Liver (tissue), 9 donors: ENCODE data around the gene CYP4Z1. TPM values are rescaled to one million over a fixed set of nuclear protein-coding genes. Genes with fewer than 3 reads are reported as not detected.
A peak's percentile ranks its signal among the peaks of the same experiment; 100 is the strongest.

Experiments used
- DNase-seq: peaks from one replicate; pipeline ENCODE4 v3.0.0-alpha.2; 2017; ENCODE audit warnings: low spot score
- H3K27ac ChIP-seq, 2 donors: one replicate each; pipeline ENCODE4 v1.7.0; 2013; ENCODE audit warnings: inconsistent platforms in 2 of 2, low read length in 2 of 2, control low read depth in 1 of 2, low read depth in 1 of 2, mild to moderate bottlenecking in 1 of 2
- H3K27me3 ChIP-seq, 4 donors: one replicate each; pipeline versions ENCODE4 v1.6.1 to v1.7.0; 2013; ENCODE audit warnings: low read length in 3 of 4, inconsistent platforms in 1 of 4, mild to moderate bottlenecking in 1 of 4, moderate library complexity in 1 of 4; ENCODE audit not compliant: control insufficient read depth in 4 of 4, insufficient read depth in 4 of 4
- H3K36me3 ChIP-seq, 4 donors: one replicate each; pipeline versions ENCODE4 v1.6.1 to v1.7.0; 2013; ENCODE audit warnings: low read length in 3 of 4, mild to moderate bottlenecking in 3 of 4, low read depth in 1 of 4, moderate library complexity in 1 of 4; ENCODE audit not compliant: control insufficient read depth in 4 of 4, insufficient read depth in 3 of 4
- H3K4me1 ChIP-seq, 4 donors: one replicate each; pipeline versions ENCODE4 v1.6.1 to v1.7.0; 2013; ENCODE audit warnings: low read length in 3 of 4, mild to moderate bottlenecking in 3 of 4, moderate library complexity in 1 of 4; ENCODE audit not compliant: control insufficient read depth in 4 of 4, insufficient read depth in 4 of 4
- H3K4me3 ChIP-seq, 3 donors: one replicate each; pipeline versions ENCODE4 v1.6.1 to v1.7.0; 2013; ENCODE audit warnings: low read length in 3 of 3, control low read depth in 1 of 3, low read depth in 1 of 3, mild to moderate bottlenecking in 1 of 3
- H3K9ac ChIP-seq, 2 donors: one replicate each; pipeline ENCODE4 v1.7.0; 2013; ENCODE audit warnings: low read length in 2 of 2, mild to moderate bottlenecking in 2 of 2, moderate library complexity in 2 of 2, control low read depth in 1 of 2, low read depth in 1 of 2
- H3K9me3 ChIP-seq, 4 donors: one replicate each; pipeline versions ENCODE4 v1.6.1 to v1.7.0; 2013; ENCODE audit warnings: low read length in 3 of 4; ENCODE audit not compliant: control insufficient read depth in 4 of 4
- ATF3 ChIP-seq: IDR thresholded peaks from 2 replicates; pipeline ENCODE4 v1.6.1; 2016; ENCODE audit warnings: antibody characterized with exemption
- EGR1 ChIP-seq, 2 donors: IDR thresholded peaks; 2 replicates each; pipeline ENCODE4 v1.6.1; 2016 to 2018; ENCODE audit warnings: antibody characterized with exemption in 2 of 2, low read depth in 2 of 2
- FOXA2 ChIP-seq: IDR thresholded peaks from 2 replicates; pipeline ENCODE4 v1.6.1; 2016; ENCODE audit warnings: antibody characterized with exemption
- GABPA ChIP-seq, 2 donors: IDR thresholded peaks in 1 of 2; conservative IDR thresholded peaks in 1 of 2; 2 replicates each; pipeline ENCODE4 v1.6.1; 2016; ENCODE audit warnings: antibody characterized with exemption in 2 of 2, mild to moderate bottlenecking in 1 of 2, moderate library complexity in 1 of 2
- HNF4A ChIP-seq, 2 donors: conservative IDR thresholded peaks; 2 replicates each; pipeline ENCODE4 v1.6.1; 2016; ENCODE audit warnings: antibody characterized with exemption in 2 of 2, mild to moderate bottlenecking in 2 of 2
- HNF4G ChIP-seq: IDR thresholded peaks from 2 replicates; pipeline ENCODE4 v1.6.1; 2016; ENCODE audit warnings: antibody characterized with exemption
- JUND ChIP-seq, 2 donors: IDR thresholded peaks; 2 replicates each; pipeline ENCODE4 v1.6.1; 2016; ENCODE audit warnings: antibody characterized with exemption in 2 of 2
- MAX ChIP-seq: IDR thresholded peaks from 2 replicates; pipeline ENCODE4 v1.6.1; 2016; ENCODE audit warnings: antibody characterized with exemption
- NR2F2 ChIP-seq: IDR thresholded peaks from 2 replicates; pipeline ENCODE4 v1.6.1; 2016; ENCODE audit warnings: antibody characterized with exemption
- RAD21 ChIP-seq, 2 donors: IDR thresholded peaks; 2 replicates each; pipeline ENCODE4 v1.6.1; 2016; ENCODE audit warnings: antibody characterized with exemption in 2 of 2, mild to moderate bottlenecking in 2 of 2
- REST ChIP-seq: IDR thresholded peaks from 2 replicates; pipeline ENCODE4 v1.6.1; 2016; ENCODE audit warnings: antibody characterized with exemption, mild to moderate bottlenecking
- RXRA ChIP-seq, 2 donors: IDR thresholded peaks; 2 replicates each; pipeline ENCODE4 v1.6.1; 2017 to 2018; ENCODE audit warnings: antibody characterized with exemption in 2 of 2, mild to moderate bottlenecking in 1 of 2
- TAF1 ChIP-seq: conservative IDR thresholded peaks from 2 replicates; pipeline ENCODE4 v1.6.1; 2016; ENCODE audit warnings: antibody characterized with exemption, mild to moderate bottlenecking
- YY1 ChIP-seq: IDR thresholded peaks from 2 replicates; pipeline ENCODE4 v1.6.1; 2016; ENCODE audit warnings: antibody characterized with exemption, mild to moderate bottlenecking
- ZBTB33 ChIP-seq: IDR thresholded peaks from 2 replicates; pipeline ENCODE4 v1.6.1; 2016; ENCODE audit warnings: antibody characterized with exemption
- WGBS: extraction: QIAGEN DNeasy Blood & Tissue Kit; methylation state at CpG from one replicate; pipeline ENCODE4 v1.1.7; 2013; 5-methylcytosine and 5-hydroxymethylcytosine counted together
- polyA plus RNA-seq, 2 donors: library from polyadenylated mRNA; stranded (reverse) in 1 of 2; unstranded in 1 of 2; fragments of 200-250 nt in 1 of 2; fragments of >200 nt in 1 of 2; fragmentation: Nextera tagmentation in 1 of 2; extraction: Ambion mirVana in 1 of 2; gene quantifications; one replicate each; pipeline versions ENCODE4 v1.2.1 to v1.2.3, GENCODE V29; 2013 to 2015
- total RNA-seq, 2 donors: library from RNA; depleted of rRNA; stranded (reverse); fragments of >200 nt; gene quantifications; one replicate each; pipeline ENCODE4 v1.2.3, GENCODE V29; 2014
- donor health status: healthy.
- donor health status: healthy.
- donor health status: healthy.
- donor health status: healthy.
- donor health status: healthy.

Gene CYP4Z1
- total and polyA plus RNA-seq, 4 donors: 0.09 to 0.50 (median 0.20) TPM

- TF ChIP-seq REST: no peak
Measured at GRCh38 chr1:47021070-47021469, 46.0 kb upstream of the CYP4Z1 start (continued).

GRCh38 chr1:47023268-47024140 is 43.5 kb upstream of the CYP4Z1 start, which contains the start of gene CYP4X1:
Gene CYP4X1, plus strand, starts transcription at chr1:47023669. Its CDS starts 149 bp downstream, at chr1:47023818.
- H3K4me3 ChIP-seq: peak within 1 kb of the TSS in 1 of 3 donors; percentile 22
- no peak within 1 kb of the TSS for H3K9ac ChIP-seq
- no peaks in the 10 kb centered on the region for H3K9me3 ChIP-seq
- no peaks in the 10 kb centered on the region for H3K27me3 ChIP-seq
- no peak for DNase-seq
- peaks cover 0 to 5% (median 0%) of the 10 kb centered on the region in 4 donors for H3K4me1 ChIP-seq
- H3K36me3 ChIP-seq: no peaks in the 10 kb centered on the region
- no peak for TF ChIP-seq RXRA (IDR thresholded peaks at IDR 0.05)
- TF ChIP-seq REST: no peak
- no peak for TF ChIP-seq YY1
- TF ChIP-seq MAX: no peak
- no peak for TF ChIP-seq ZBTB33
- no peak for TF ChIP-seq HNF4A (conservative IDR thresholded peaks at IDR 0.05)
- no peak for TF ChIP-seq EGR1 (IDR thresholded peaks at IDR 0.05; ENCODE audit: low read depth in 2 of 2)
- no peak for TF ChIP-seq GABPA (IDR thresholded peaks at IDR 0.05 in 1 of 2, conservative IDR thresholded peaks at IDR 0.05 in 1 of 2)
- no peak for TF ChIP-seq TAF1
- no peak for TF ChIP-seq NR2F2
- no peak for TF ChIP-seq ATF3
- no peak for TF ChIP-seq JUND (IDR thresholded peaks at IDR 0.05)
- no peak for TF ChIP-seq RAD21 (IDR thresholded peaks at IDR 0.05)
- TF ChIP-seq FOXA2: no peak
- TF ChIP-seq HNF4G: no peak
- 27% methylated on average over 49 of the region's 49 CpGs for WGBS
- no peak within 1 kb of the TSS for H3K27ac ChIP-seq
